Mucosa of descending colon (tissue), 3 donors: ENCODE data around the gene MCU. TPM values are rescaled to one million over a fixed set of nuclear protein-coding genes. Genes with fewer than 3 reads are reported as not detected.

Experiments used
- ATAC-seq: fragments of 200-7000 bp; cut with Tn5 transposase; one replicate; pipeline ENCODE4 v1.9.1; 2020; ENCODE audit warnings: mild to moderate bottlenecking, moderate library complexity
- DNase-seq, 3 donors: peaks; one replicate each; pipeline ENCODE4 v3.0.0-alpha.2; 2020
- H3K36me3 ChIP-seq: fragments of 200-600 bp; one replicate; pipeline ENCODE4 v1.8.0; 2021; ENCODE audit warnings: low read depth, mild to moderate bottlenecking
- H3K4me1 ChIP-seq: fragments of 200-600 bp; one replicate; pipeline ENCODE4 v1.8.0; 2021; ENCODE audit warnings: low read depth, mild to moderate bottlenecking
- H3K4me3 ChIP-seq: fragments of 200-600 bp; one replicate; pipeline ENCODE4 v1.8.0; 2021; ENCODE audit warnings: mild to moderate bottlenecking
- H3K9me3 ChIP-seq: fragments of 200-600 bp; one replicate; pipeline ENCODE4 v1.8.0; 2021; ENCODE audit warnings: mild to moderate bottlenecking
- intact Hi-C, 2 donors: fragments of 100-400 bp; cut with DNase I in 1 of 2; cut with micrococcal nuclease in 1 of 2; formaldehyde crosslinking; loops; one replicate each; pipeline versions ENCODE4 v1.11.0 to v1.11.1; 2022; cut with DNase I, micrococcal nuclease
- total RNA-seq, 3 donors: library from RNA; stranded (reverse); fragmentation: NEBNext Ultra II Directional in 2 of 3; extraction: Animal tissue kit (Norgen Biotek cat#: 25700) in 2 of 3; gene quantifications; one replicate each; pipeline versions ENCODE4 v1.2.1 to v1.2.4, GENCODE V29; 2021 to 2023
- TF ChIP-seq, protein P1 (sequence below): fragments of 200-600 bp; IDR thresholded peaks from one replicate; pipeline ENCODE4 v1.8.0; 2022; ENCODE audit warnings: antibody characterized with exemption, mild to moderate bottlenecking
- donor health status: DM: no; HTN: no; CAD: no; lungs with moderate emphysema.
- donor health status: DM: no; HTN: no; CAD: no.
- donor health status: DM: no; HTN: yes; CAD: no.

Gene MCU
- total RNA-seq, 3 donors from 2014 or later = 44.8 to 98.6 (median 89.0) TPM

DNA sequence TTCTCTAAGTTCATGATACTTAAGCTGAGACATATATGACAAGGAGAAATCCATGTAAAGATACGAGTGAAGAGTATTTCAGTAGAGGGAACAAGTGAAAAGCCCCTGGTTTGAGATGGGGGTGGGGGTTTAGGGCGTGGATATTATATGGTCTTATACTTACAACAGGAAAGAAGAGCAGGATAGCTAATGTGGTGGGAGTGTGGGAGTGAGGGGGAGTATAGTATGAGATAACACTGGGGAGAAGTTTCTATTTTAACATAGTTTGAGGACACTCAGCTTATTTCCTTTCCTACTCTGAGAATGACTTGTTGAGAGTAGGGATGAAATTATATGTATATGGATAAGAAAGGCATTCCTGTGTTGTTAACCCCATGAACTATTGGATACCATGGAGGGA, 36.5 kb downstream of the MCU start:
- no peak overlapping the region for H3K4me3 ChIP-seq
- intact Hi-C loops = no loop called here
- no peaks in the 10 kb centered on the region for H3K36me3 ChIP-seq
- no peaks in the 10 kb centered on the region for H3K4me1 ChIP-seq
- H3K9me3 ChIP-seq = no peaks in the 10 kb centered on the region
- TF ChIP-seq, protein P1, sequence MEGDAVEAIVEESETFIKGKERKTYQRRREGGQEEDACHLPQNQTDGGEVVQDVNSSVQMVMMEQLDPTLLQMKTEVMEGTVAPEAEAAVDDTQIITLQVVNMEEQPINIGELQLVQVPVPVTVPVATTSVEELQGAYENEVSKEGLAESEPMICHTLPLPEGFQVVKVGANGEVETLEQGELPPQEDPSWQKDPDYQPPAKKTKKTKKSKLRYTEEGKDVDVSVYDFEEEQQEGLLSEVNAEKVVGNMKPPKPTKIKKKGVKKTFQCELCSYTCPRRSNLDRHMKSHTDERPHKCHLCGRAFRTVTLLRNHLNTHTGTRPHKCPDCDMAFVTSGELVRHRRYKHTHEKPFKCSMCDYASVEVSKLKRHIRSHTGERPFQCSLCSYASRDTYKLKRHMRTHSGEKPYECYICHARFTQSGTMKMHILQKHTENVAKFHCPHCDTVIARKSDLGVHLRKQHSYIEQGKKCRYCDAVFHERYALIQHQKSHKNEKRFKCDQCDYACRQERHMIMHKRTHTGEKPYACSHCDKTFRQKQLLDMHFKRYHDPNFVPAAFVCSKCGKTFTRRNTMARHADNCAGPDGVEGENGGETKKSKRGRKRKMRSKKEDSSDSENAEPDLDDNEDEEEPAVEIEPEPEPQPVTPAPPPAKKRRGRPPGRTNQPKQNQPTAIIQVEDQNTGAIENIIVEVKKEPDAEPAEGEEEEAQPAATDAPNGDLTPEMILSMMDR = no peak
- ATAC-seq (no peak), DNase-seq (no peak)

GRCh38 chr10:72729528-72729927, 37.6 kb downstream of the MCU start:
- DNase-seq = no peak
- intact Hi-C loops = no loop called here

DNA sequence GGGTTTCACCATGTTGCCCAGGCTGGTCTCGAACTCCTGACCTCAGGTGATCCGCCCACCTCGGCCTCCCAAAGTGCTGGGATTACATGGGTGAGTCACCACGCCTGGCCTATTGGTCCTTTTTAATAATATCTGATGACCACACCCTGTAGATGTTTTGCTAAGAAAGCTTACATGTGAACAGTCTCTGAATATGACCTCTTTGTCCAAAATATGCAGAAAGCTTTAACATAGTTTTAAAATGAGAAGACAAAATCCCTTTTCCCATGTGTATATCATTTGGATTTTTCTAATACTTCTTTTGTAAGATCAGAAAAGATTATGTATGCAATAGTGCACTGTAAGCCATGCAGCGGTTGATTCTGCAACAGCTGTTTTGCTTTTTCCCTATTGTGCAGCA, 38.5 kb downstream of the MCU start:
- TF ChIP-seq, protein P1 = no peak
- no peaks in the 10 kb centered on the region for H3K4me1 ChIP-seq
- ATAC-seq (no peak), DNase-seq (no peak)
- intact Hi-C loops = no loop called here
- H3K9me3 ChIP-seq = no peaks in the 10 kb centered on the region
- no peak overlapping the region for H3K4me3 ChIP-seq
- no peaks in the 10 kb centered on the region for H3K36me3 ChIP-seq

More at GRCh38 chr10:72729528-72729927, 37.6 kb downstream of the MCU start:
- no peaks in the 10 kb centered on the region for H3K4me1 ChIP-seq
- no peak for ATAC-seq
- no peaks in the 10 kb centered on the region for H3K9me3 ChIP-seq
- no peaks in the 10 kb centered on the region for H3K36me3 ChIP-seq
- TF ChIP-seq, protein P1 = no peak
- H3K4me3 ChIP-seq = no peak overlapping the region

GRCh38 chr10:72731916-72732419, 40.0 kb downstream of the MCU start:
- no peaks in the 10 kb centered on the region for H3K9me3 ChIP-seq
- ATAC-seq (no peak), DNase-seq (no peak)
- H3K4me3 ChIP-seq = no peak overlapping the region
- TF ChIP-seq, protein P1 = no peak
- H3K36me3 ChIP-seq = no peaks in the 10 kb centered on the region
- H3K4me1 ChIP-seq = peaks cover 8% of the 10 kb centered on the region
- intact Hi-C loops = no loop called here

DNA sequence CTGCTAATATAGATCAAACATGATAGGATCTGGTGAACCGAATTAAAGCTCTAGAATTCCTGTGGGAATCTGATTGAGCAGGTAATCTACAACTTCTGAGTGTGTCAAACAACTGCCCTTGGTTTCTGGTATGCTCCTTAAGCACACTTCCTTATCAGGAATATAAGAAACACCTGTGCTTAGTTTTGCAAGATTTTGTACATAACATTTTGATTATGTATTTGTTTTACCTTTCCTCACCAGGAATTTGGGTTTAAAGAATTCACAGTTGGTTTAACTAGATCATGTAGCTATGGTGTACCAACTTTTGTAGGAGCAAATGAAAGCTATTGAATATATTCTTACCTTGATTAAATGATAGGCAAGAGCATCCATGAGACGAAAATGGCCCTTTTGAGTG, 40.6 kb downstream of the MCU start:
- TF ChIP-seq, protein P1 = no peak
- H3K4me1 ChIP-seq = peaks cover 8% of the 10 kb centered on the region

DNA sequence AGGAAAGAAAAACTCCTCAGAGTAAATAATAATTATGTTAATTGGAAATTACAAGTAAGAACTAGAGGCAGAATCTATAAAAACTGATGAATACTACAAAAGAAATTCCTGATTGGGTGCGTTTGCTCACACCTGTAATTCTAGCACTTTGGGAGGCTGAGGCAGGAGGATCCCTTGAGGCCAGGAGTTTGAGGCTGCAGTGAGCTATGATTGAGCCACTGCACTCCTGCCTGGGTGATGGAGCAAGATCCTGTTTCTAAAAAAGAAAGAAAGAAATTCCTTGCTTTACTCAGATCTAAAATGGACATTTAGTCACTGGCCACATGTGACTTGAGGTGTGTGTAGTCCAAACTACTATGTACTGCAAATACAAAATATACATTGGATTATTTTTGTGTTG, 42.0 kb downstream of the MCU start:
- intact Hi-C loops = no loop called here
- TF ChIP-seq, protein P1 = no peak
- DNase-seq = no peak
- ATAC-seq = no peak
- H3K9me3 ChIP-seq = no peaks in the 10 kb centered on the region
- H3K36me3 ChIP-seq = no peaks in the 10 kb centered on the region
- H3K4me3 ChIP-seq = no peak overlapping the region
- peaks cover 18% of the 10 kb centered on the region for H3K4me1 ChIP-seq

More for the DNA sequence above, 40.6 kb downstream of the MCU start:
- no peak for DNase-seq
- H3K4me3 ChIP-seq = no peak overlapping the region
- H3K36me3 ChIP-seq = no peaks in the 10 kb centered on the region
- ATAC-seq = no peak
- no peaks in the 10 kb centered on the region for H3K9me3 ChIP-seq
- intact Hi-C loops = no loop called here
